NCI-H2196 (cell line): ENCODE data around the gene SMARCA2.

Experiments
- DNase-seq: peaks from one replicate; lab custom pipeline; 2025; ENCODE audit not compliant: unreplicated experiment; lab: John Stamatoyannopoulos, UW

SMARCA2 gene

DNA sequence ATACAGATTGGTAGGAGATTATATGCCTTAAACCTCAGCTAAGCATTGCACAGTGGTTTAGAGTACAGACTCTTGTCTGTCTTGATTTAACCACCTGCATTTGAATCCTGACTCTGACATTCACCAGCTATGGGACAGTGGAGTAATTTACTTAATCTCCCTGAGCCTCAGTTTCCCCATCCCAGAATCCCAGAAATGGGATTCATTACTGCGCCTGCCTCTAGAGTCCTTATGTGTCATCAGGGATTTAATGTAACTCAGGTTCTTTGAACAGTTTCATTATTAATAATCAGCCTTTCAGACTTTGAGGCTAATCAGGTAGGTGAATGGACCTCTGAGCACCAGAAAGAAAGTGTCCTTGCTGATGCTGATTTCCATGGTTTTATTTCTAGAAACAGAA lies 149.1 kb downstream of the SMARCA2 start:
- DNase-seq, result no peak

DNA sequence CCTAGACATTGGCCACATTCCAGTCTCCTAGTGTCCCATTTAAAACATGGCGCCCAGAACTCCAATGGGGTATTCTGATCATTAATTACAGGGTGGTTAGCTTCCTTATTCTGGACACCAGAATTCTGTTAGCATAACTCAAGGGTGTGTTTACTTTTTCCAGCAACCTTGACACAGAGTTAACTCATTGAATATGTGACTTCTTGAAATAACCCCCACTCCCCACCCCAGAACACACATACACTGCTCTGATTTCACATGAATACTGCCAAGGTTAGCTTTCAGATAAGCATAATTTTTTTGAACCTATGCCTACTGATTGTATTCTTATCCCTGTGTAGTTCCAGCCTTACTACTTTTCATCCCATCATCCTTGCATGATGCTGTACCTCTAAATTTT lies 151.1 kb downstream of the SMARCA2 start:
- DNase-seq, result no peak

DNA sequence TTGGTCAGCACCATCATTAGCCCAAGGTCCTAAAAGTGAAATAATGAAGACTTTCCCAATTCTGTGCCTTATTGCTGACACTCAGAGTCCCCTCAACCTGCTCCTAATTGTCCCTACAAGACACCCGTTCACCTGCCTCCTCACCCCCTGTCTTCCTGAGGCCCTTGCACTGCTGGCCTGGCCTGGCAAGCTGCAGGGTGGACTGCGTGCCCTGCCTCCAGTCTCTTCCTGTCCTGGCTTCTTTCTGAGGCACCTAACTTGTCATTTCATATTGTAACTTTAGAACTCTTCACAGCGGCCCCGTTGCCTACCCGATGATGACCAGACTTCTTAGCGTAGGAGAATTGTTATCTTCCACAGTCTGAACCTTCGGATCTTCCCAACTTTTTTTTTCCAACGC lies 153.9 kb downstream of the SMARCA2 start:
- no peak for DNase-seq

DNA sequence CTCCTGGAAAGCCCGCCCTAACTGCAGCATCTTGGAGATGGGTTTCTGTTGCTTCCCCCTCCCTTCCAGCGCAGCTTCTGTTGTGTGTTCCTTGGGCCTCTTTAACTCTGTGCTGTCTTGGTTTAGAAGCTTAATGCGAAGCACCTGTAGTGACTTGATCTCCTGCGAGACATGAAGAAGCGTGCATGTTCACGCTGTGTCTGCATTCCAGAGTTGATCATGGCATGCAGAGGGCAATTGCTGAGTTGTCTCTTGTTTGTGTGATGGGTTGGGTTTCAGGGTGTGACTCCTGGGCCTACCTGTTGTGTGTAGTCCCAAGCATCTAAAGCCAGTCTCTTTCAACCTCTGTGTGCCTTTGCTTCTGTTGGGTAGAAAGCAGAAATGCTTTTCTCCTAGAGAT lies 155.6 kb downstream of the SMARCA2 start:
- DNase-seq, result no peak

DNA sequence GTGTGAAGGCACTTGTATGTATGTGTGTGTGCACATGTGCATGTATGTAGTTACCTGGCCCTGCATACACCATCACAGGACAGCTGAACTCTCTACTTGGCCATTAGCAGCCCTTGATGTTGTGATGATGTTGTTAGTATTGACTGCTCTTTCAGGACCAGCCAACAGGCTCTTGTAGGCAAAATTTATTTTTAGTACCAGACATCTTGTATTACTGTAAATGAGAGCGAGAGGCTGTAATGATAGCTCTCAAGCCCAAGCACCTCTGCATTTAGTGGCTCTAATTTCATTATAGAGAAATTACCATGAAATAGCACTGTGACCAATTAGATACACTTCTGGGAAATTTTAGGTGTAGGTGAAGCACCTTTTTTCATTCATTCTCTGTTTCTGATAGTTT lies 158.0 kb downstream of the SMARCA2 start:
- no peak for DNase-seq

DNA sequence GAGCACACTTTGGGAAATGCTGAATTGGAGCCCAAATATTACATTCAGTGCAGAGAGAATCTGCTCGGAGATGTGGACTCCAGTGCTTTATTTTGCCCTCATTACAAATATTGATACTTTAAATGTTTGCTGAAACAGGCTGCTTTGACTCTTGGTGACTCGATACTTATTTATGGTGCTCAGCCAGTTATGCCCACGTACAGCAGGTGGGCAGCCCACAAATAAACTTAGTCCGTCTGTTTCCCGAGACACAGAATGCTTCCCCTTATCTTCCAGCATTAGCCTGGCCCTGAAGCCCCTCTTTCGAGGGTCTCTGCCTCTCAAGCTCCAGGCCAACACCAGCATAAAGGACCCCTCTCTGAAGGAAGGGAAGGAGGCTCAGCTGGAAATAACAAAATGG lies 158.7 kb downstream of the SMARCA2 start:
- no peak for DNase-seq

DNA sequence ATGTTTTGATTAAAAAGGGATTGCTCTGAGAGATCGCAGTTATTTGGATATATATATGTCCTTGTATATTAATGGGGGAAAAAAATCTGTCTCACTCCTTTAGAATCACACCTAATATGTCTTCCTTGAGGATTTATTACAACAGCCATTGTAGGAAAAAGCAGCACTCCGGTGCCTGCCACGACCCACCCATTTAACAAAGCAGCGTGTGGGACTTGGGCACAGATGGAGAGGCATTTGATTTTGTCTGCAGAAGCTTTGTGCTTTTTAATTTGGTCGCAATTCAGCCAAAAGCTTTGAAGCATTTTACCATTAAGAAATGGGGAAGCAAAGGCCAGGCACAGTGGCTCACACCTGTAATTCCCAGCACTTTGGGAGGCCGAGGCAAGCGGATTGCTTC lies 159.2 kb downstream of the SMARCA2 start:
- DNase-seq, result no peak

DNA sequence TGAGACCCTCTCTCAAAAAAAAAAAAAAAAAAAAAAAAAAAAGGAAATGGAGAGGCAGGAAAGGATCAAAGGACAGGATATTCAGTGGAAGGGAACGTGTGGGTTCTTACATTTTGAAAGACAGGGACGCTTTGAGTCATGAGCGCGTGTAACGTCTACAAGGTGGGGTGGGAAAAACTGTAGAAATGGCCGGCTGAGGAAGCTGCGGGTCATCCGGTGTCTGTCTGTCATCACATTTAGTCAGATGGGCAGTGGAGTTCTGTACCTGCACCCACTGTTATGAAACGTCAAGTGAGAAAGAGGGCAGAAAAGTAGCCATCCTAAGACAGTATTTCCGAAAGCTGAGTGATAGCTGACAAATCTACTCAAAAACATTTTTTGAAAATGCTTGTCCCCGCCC lies 159.8 kb downstream of the SMARCA2 start:
- DNase-seq, result no peak

DNA sequence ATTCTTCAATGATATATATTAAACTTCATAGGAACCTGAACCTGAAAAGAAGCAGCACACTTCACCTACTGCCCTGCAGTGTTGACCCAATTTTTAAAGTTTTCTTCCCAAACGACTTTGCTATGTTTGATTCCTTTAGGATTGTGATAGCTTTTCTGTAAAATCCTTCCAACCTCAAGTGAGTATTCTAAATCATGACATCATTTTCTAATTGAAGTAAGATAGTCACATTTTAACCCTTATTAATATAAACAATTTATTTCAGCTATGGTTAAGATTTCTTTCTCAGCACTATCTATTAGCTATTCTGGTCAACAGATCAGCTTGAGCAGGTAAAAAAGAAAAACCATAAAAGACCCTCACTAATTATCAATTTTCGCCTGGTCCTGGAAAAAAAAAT lies 162.0 kb downstream of the SMARCA2 start:
- DNase-seq, result no peak

DNA sequence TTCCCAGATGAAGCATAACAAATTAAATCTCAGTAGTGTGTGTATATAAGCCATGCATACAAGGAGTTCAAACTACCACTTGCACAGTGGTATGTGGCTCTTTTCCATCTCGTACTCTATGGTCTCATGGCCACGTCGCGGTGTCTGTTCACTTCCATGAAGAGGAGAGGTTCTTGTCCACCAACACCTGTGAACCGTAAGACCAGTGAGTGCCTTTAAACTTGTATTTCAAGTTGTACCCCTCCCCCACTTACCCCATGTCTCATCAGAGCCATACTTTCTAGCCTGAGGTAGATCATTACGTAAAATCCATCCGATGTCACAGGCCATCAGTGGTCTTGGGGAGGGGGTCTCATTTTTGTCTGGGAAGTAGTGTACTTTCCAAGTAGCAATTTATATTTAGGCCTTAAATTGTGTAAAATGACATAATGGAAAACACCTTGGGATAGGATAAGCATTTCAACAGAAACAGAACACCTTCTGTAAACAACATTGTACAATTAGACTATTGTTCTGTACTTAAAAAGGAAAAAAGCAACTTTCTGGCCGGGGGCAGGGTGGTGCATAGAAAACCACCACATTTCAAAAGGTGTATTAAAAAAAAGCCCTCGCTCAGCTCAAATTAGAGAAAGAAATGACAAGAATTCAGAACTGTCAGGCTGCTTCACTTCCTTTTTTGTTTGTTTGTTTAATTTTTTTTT lies 163.0 kb downstream of the SMARCA2 start:
- DNase-seq, result peak; percentile 52

DNA sequence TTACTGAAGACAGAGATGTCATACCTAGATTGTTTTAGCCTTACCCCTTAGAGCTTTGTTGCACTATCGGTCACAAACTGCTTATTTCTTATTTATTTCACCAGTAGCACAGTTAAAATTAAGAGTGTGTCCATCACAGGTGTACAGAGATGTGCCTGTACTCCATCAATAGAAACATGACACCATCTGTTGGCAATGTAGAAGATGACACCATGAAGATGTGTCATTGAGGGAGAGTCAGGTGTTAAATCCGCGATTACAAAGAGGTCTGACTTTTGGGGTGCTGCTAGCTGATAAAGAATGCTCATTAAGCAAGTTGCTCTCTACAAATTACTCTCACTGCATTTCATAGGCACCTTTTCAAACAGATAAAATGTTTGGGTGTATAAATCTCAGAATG lies 164.4 kb downstream of the SMARCA2 start:
- DNase-seq, result no peak

DNA sequence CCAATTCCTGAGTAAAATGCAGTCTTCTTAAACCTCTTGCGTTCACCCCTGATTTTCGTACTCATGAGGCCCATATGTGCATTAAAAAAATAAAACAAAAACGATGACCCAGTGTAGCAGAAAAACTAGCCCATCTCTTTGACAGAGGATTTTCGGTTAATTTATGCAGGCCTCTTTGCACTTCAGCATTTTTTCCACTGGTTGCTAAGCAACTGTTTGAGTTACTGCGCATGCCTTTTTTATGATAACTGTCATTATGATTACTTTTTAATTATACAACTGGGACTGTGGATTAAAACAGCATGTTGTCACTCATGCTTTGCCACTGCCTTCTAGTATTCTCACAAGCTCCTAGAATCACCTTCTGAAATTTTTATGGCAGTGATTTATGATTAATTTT lies 165.0 kb downstream of the SMARCA2 start:
- DNase-seq, result no peak

DNA sequence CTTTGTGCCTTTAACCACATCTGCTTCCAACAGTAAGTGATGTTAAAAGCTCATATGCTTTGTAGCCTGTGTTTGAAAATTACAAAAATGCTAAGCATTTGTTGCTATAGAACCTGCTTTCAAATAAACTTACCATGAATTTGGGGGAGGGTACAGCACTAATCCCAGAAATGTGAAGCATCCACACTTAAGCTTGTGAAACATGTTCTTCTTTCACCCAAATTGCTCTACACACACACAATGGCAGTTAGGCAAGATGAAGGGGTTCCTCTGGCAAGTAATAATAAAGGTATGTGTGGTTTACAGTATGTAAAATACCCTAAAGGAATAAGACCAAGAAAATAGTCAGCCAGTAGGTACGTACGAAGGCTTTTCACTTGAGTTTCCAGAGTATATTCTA lies 165.6 kb downstream of the SMARCA2 start:
- DNase-seq, result no peak

DNA sequence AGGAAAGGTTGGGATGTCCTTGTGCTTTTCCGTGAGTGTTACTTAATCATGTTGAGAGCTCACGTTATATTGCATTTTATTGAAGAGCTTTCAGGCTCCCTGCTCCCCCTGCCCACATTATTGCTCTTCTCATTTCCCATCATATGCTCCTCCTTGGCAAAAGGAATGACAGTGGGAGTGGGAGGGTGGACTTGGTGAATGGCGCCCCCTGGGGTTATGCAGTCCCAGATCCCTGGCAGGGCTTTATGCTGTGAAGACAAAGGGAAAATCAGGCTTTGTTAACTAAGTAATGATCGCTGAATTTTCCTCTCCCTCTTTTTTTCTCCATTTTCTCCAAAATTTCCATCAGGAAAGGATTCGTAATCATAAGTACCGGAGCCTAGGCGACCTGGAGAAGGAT lies 166.6 kb downstream of the SMARCA2 start:
- no peak for DNase-seq

DNA sequence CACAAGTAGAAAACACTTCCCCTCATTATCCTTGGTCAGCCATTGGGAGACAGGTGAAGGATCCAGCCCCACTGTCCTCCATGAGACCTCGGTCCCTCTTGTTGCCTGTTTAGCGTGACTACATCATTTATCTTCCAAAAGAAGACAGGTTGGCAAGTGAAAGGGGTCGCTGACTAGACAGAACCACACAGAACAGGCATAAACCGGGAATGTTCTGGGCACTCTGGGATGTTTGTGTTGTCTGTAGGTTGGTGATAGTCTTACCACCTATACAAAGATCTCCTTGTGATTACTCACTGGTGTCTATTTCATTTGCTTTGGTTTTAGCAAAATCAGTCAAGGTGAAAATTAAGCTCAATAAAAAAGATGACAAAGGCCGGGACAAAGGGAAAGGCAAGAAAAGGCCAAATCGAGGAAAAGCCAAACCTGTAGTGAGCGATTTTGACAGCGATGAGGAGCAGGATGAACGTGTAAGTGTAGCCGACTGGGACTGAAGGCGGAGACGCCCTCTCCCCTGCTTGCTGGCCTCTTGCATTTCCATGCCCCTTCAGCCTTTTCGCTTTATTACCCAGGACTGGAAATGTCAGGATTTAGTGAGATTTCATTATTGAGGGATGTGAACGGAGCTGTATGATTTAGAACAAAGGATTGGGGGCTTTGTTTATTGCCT lies 175.9 kb downstream of the SMARCA2 start:
- DNase-seq, result no peak

DNA sequence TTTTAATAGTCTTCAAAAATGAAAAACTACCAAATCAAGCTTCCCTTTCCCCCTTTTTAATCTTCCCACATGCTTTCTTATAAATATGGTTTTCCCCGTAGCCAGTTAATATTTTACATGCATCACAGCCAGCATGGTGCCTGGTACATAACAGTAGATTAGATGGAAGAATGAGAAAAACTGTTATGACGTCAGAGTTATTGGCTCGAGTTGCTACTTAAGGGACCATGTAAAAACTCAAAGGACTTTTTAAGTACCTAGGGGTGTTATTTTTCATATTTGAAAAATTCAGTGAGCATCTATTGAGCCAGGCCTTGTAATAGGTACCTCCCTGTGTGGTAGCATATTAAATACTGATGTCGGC lies 176.4 kb downstream of the SMARCA2 start:
- DNase-seq, result no peak

DNA sequence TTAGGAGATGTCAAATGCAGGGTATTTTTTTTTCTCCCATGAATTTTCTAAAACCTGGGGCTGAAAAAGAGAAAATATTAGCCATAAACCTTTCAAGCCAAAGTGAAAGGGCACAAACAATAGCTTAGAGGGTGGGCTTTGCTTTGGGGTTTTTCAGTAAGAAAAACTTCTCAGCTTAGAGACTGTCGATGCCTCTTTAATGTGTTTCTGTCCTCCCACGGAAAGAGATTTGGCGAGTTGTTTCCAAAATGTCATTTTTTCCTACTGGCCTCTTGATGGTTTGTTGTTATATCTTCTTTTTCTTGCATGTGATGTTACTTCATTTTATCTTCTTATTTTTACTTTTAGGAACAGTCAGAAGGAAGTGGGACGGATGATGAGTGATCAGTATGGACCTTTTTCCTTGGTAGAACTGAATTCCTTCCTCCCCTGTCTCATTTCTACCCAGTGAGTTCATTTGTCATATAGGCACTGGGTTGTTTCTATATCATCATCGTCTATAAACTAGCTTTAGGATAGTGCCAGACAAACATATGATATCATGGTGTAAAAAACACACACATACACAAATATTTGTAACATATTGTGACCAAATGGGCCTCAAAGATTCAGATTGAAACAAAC lies 177.3 kb downstream of the SMARCA2 start:
- no peak for DNase-seq

DNA sequence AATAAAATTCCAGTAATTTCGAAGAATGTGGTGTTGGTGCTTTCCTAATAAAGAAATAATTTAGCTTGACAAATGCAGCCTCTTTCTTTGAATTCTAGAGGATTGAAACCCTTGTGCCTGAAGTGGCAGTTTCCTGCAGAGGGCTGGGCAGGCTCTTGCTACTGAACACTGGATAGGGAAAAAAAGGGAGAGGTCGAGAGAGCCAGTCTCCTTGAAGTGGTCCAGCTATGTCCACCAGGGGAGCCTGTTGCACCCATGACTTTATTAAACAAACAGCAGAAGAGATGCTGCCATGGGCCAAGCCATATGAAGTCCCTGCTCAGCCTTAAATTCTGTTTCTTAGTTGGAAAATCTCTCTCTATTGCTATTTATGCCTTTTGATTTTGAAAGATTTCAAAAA lies 178.4 kb downstream of the SMARCA2 start:
- no peak for DNase-seq

DNA sequence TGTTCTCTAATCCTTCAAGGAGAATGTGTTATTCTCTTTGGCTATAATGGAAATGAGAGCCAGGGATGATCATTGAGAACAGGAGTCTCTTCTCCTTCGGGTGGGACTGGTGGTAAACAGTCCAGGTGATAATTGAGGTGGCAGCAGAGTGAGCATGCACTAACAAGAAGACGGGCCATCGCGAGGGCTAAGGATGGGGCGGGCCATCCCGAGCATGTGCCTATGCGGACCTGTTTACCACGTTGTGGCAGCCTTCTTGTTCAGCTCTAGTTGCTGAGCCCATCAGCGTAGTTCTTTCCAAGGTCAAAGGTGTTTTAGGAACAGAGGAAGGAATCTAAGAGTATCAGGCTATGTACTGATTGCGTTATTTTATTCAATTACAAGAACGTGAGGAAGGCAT lies 180.1 kb downstream of the SMARCA2 start:
- no peak for DNase-seq

DNA sequence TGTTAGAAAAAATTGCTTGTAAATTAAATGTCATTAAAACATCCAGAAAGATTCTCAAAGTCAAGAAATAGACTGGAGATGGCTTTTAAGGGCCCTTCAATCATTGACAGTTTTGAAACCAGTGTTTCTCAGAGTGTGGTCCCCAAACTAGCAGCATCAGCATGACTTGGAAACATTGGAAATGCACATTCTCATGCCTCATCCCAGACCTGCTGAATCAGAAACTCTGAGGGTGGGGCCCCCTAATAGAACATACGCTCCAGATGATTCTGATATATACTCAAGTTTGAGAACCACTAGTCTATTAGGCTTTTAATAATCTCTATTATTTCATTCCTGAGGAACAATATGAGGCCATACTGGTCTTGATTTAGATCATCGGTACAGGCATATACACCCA lies 181.6 kb downstream of the SMARCA2 start:
- no peak for DNase-seq

DNA sequence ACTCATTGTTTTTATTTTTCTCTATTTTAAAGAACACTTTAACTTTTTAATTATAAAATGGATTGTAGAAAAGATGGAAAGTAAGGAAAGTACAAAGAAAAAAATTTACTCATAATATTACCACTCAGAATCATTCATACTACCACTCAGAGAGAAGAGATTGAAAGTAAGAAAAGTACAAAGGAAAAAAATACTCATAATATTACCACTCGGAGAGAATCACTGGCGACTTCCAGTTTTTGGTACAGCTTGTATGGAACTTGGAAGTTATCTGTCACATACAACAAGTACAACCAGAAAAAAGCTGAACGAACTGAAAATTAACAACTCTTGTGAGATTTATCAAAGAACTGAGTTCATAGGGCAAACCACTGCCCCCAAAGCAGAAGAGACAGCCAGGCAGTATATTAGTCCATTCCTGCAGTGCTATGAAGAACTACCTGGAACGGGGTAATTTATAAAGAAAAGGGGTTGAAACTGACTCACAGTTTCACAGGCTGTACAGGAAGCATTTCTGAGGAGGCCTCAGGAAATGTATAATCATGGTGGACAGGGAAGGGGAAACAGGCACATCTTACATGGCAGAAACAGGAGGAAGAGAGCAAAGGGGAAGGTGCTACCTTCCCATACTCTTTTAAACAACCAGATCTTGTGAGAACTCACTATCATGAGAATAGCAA lies 183.9 kb downstream of the SMARCA2 start:
- DNase-seq, result no peak
